Measurements from ENCODE around the gene ANXA5.

GRCh38 chr4:121733942-121734341 is 37.2 kb upstream of the ANXA5 start:
- TF ChIP-seq GATA2 (IDR thresholded peaks at IDR 0.05; ENCODE audit: low read depth, low read length) (no peak), GATA3 (IDR thresholded peaks at IDR 0.05; ENCODE audit: low read depth, low read length) (no peak)
